ENCODE data around the gene USP33. TPM values are rescaled to one million over a fixed set of nuclear protein-coding genes. Genes with fewer than 3 reads are reported as not detected.

USP33 gene
- total and polyA plus RNA-seq, 2 of the 8 experiments (the other 6 are each of a cell fraction or from before 2014, with no cell fraction given), result 20.0 to 55.5 TPM

DNA sequence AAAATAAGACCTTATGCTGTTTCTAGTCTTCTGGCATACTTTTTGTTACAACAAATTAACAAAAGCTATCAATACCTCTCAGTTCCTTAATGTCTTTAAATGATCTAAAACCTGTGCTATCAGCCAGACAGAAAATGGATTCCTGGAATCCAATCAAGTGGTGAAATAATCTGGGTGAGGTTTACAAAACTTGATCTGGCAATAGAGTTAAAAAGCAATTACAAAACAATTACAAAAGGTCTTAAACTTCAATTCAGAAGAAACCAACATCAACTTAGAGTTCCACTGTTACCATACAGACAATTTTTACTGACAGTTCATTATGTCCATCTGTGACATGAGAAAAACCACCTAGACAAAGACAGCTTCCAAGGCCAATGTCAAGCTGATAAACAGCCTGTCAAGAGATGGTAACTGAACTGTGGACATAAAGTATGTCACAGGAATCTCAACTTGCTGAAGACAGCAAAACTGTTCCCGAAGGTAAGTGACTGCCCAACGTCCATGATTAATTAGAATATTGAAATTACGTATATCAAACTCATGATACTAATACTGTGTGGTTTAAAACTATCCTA is 94.6 kb downstream of the USP33 start (continued):
- TF ChIP-seq CHD7 (IDR thresholded peaks at IDR 0.05; ENCODE audit: insufficient replicate concordance, low read length) (no peak), TAF1 (IDR thresholded peaks at IDR 0.05; ENCODE audit: low read depth, low read length) (no peak), CHD2 (IDR thresholded peaks at IDR 0.05; ENCODE audit: low read length) (no peak), HDAC6 (IDR thresholded peaks at IDR 0.05; ENCODE audit: low read depth, low read length) (no peak), RBBP5 (IDR thresholded peaks at IDR 0.05; ENCODE audit: borderline replicate concordance, low read depth, low read length) (no peak), NANOG (IDR thresholded peaks at IDR 0.05; ENCODE audit: insufficient read depth, low read depth, low read length, poor library complexity, severe bottlenecking) (no peak), YY1 (IDR thresholded peaks at IDR 0.05; ENCODE audit: low read depth, low read length) (no peak), RAD21 (IDR thresholded peaks at IDR 0.05 in 1 of 2, conservative IDR thresholded peaks at IDR 0.05 in 1 of 2; ENCODE audit: low read depth in 2 of 2, low read length in 2 of 2) (no peak), SIN3A (conservative IDR thresholded peaks at IDR 0.05 in 1 of 2, IDR thresholded peaks at IDR 0.05 in 1 of 2; ENCODE audit: low read depth in 1 of 2, low read length in 2 of 2) (no peak), CBX5 (IDR thresholded peaks at IDR 0.05; ENCODE audit: low read depth, low read length) (no peak)

Measured in H1 (cell line).